Globus pallidus (tissue), 1 donor: Measurements from ENCODE around the gene SENP6.
A peak's percentile ranks its signal among the peaks of the same experiment; 100 is the strongest.

Experiments
- DNase-seq: peaks from one replicate; pipeline ENCODE4 v3.0.0-alpha.2; 2015; ENCODE audit warnings: low spot score

SENP6 gene

DNA sequence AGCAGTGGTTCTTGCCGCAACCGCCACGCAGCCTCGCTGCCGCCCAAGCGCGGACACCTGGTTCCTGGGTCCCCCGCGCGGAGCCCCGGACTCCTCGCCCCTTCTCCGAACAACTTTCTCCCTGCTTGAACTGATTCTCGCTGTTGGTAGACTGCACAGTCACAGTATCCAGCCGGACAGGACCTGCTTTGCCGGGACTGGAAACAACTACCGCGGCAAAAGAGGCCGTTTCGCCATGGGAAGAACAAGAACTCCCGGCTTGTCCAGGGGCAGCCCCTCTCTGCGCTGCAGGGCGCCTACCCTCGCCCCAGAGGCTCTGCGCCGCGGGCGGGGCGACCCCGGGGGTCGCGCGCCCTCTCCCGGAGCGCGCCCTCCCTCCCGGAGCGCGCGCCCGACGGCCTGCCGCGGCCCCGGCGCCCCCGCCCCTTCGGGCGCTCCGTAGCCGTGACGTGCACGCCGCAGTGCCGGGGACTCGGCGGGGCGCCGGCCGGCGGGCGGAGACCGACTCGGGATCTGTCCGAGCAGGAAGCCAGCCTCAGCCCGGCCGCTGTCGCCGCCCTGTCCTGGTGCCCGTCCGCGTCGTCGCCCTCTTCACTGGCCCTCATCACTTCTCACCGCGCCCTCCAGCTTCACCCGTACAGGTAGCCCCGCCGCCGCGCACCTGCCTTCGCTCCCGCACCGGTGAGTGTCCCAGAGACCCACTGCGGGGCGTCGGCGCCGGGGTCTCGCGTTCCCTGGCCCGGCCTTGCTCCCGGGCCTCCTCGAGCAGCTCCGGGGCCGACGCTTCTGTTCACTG is 147.3 kb downstream of the SENP6 start, which contains the start of gene MYO6:
MYO6 (plus strand) TSS at position 497 of the 796 bp plus-strand sequence. CDS start 68,309 bp downstream, outside the sequence.
- DNase-seq: peak; percentile 81

DNA sequence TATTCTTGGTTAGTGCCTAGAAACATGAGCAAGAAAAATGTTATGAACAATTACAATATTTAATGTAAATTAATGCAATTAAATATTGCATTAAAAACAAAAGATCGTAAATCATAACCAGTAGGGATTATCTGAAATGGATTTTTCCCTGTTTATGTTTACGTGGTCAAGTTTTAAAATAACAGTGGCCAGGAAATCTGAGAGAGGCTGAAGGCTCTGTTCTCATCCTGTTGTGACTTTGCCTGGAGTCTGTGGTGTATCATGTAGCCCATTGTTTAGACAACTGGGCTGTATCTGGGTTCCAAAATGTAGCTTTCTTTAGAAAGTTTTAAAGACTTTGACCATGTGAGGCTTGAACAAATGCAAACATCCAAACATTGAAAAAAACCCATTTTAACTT is 149.8 kb downstream of the SENP6 start:
- DNase-seq: no peak

GRCh38 chr6:75752365-75752764 is 150.7 kb downstream of the SENP6 start:
- no peak for DNase-seq

- no peak for DNase-seq
These were observed 154.0 kb downstream of the SENP6 start for GRCh38 chr6:75755704-75756103.

DNA sequence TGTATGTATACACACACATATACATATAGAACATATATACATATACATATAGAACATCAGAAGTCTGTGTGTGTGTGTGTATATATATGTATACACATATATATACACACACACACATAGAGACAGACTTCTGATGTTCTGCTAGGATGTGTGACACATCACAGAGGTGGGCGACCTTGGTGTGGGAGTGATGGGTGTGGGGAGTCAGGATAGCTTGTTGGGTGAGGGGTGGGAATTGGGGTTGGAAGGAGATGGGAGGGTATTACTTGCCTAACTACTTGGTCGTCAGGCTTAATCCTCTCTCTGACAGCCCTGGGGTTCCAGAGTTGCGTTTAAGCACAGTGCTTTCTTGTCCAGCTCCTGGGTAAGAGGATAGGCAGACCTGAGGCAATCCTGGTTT is 155.6 kb downstream of the SENP6 start:
- no peak for DNase-seq

DNA sequence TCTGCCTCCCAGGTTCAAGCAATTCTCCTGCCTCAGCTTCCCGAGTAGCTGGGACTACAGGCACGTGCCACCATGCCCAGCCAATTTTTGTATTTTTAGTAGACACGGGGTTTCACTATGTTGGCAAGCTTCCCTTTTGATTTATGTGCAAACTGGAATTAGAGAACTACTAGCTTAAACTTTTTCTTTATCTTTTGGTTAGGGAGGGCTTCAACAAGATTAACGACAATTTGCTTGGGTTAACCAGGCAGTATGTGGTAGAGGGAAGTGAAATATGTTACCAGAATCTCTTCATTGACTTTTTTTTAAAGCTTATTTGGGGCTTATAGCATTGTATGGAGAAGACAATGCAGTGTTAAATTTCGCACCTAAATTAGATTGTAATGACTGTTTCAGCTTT is 156.4 kb downstream of the SENP6 start:
- no peak for DNase-seq

DNA sequence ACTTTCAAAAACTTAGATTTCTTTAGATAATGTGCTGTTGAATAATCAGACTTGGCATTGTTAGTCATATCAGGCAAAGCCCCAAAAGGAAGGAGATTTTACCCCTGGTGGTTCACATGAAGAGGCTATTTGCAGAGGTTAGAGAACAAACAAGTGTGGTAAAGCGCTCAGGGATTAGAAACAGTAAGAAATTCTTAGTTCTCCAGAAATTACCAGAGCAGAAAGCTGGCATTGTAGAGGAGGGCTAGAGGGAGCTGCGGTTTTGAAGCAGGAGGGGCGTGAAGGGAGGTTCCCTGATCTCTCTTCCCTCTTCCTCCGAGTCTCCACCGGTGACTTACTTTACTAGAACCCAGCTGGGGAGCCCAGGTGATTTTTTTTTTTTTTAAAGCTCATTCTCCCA is 157.5 kb downstream of the SENP6 start:
- no peak for DNase-seq

GRCh38 chr6:75760320-75760719 is 158.6 kb downstream of the SENP6 start:
- no peak for DNase-seq

DNA sequence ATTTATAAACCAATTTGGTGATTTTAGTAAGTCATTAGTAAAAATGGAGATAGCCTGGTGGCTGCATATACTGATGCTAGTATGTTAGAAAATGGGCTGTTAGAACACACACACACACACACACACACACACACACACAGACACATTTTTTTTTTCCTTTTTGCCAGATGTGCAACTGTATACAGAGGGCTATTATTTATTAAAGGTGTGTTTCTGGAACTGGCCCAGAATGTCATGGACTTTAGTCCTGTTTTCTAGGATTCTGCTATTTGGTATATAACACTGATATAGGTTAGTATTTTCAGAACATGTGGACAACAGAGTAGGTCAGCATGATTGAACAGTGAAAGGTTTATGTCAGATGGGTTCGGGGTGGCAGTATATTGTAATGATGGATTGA is 159.8 kb downstream of the SENP6 start:
- no peak for DNase-seq

GRCh38 chr6:75762063-75762462 is 160.4 kb downstream of the SENP6 start:
- DNase-seq: no peak

DNA sequence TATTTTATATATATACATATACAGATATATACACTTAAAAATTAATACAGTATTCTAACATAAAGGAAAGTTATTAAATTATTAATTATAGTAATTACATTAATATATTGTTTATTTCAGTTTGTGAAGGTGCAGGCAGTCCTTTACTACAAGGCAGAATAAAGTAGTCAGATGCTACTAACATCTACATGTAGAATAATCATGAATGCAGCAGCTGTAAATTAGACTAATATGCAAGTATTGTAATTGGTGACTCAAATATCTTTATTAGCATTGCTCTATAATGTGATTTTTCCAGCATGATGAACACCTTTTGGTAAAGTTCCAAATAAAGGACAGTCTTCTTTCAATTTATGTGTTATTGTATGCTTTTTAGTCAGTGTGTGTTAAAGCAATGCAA is 164.7 kb downstream of the SENP6 start:
- no peak for DNase-seq
